ENCODE results near the gene CYP39A1. TPM values are rescaled to one million over a fixed set of nuclear protein-coding genes. Genes with fewer than 3 reads are reported as not detected.

CYP39A1 gene
- total RNA-seq, 2 experiments from 2014 or later: not detected

DNA sequence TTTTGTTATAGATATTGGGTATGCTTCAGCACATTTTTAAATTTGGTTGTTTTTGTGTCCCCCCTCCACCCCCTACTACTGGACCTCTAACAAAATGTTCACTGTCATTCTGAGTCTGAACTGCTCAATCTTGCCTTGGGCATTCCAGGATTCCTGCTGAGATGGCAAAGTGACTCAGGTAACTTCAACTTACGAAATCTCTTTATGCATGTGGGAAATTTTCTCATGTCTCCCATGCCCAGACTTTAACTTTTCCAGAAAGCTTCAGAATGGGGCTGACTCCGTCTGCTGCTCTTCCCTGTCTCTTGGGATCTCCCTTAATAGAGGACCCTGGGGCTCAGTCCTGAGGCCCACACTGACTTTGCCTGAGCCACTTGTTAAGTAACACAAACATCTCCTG lies 14.0 kb downstream of the CYP39A1 start:
- Mint-ChIP-seq H3K9me3 (peaks cover 2% of the 10 kb centered on the region), H3K27ac (no peak overlapping the region), H3K27me3 (peaks cover 18% of the 10 kb centered on the region), H3K36me3 (ENCODE audit: low read depth) (no peaks in the 10 kb centered on the region), H3K4me3 (no peak overlapping the region), H3K4me1 (ENCODE audit: low read depth) (peaks cover 11% of the 10 kb centered on the region)
- TF ChIP-seq, protein P1, sequence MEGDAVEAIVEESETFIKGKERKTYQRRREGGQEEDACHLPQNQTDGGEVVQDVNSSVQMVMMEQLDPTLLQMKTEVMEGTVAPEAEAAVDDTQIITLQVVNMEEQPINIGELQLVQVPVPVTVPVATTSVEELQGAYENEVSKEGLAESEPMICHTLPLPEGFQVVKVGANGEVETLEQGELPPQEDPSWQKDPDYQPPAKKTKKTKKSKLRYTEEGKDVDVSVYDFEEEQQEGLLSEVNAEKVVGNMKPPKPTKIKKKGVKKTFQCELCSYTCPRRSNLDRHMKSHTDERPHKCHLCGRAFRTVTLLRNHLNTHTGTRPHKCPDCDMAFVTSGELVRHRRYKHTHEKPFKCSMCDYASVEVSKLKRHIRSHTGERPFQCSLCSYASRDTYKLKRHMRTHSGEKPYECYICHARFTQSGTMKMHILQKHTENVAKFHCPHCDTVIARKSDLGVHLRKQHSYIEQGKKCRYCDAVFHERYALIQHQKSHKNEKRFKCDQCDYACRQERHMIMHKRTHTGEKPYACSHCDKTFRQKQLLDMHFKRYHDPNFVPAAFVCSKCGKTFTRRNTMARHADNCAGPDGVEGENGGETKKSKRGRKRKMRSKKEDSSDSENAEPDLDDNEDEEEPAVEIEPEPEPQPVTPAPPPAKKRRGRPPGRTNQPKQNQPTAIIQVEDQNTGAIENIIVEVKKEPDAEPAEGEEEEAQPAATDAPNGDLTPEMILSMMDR (IDR thresholded peaks at IDR 0.05): no peak
- ATAC-seq: no peak
- POLR2A ChIA-PET: no interaction called here
- no peak for DNase-seq
- intact Hi-C loops (cut with micrococcal nuclease): no loop called here
- CTCF ChIA-PET: interaction anchor here (1.2 kb wide), 1 partner anchor 210 kb away, joined by 3 read pairs; no protein-coding TSS in a partner anchor

DNA sequence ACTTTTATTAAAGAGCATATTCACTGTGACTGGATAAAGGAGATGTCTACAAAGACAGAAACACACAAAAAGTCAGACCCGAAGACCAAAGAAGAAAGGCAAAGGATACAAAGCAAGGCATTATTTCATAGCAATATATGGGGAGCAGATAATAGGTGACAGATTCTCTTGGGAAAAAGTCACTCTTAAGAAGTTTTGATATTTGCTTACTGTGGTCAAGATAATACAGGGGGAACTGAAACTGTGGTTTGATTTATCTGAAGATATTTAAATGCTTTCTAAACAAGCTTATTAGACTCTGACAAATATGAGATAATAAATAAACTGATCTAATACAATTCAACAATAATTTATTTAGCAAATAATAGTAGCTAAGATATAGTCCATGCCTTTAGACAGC lies 14.7 kb downstream of the CYP39A1 start:
- no peak overlapping the region for H3K27ac Mint-ChIP-seq
- no peaks in the 10 kb centered on the region for H3K36me3 Mint-ChIP-seq (ENCODE audit: low read depth)
- ChIA-PET CTCF (interaction anchor here (1.2 kb wide), 1 partner anchor 210 kb away, joined by 3 read pairs; no protein-coding TSS in a partner anchor), POLR2A (no interaction called here)
- H3K4me1 Mint-ChIP-seq (ENCODE audit: low read depth): peaks cover 4% of the 10 kb centered on the region
- intact Hi-C loops (cut with micrococcal nuclease): no loop called here
- TF ChIP-seq, protein P1 (IDR thresholded peaks at IDR 0.05): no peak
- DNase-seq (no peak), ATAC-seq (no peak)
- H3K27me3 Mint-ChIP-seq: peaks cover 17% of the 10 kb centered on the region
- no peak overlapping the region for H3K4me3 Mint-ChIP-seq
- H3K9me3 Mint-ChIP-seq: peaks cover 2% of the 10 kb centered on the region

GRCh38 chr6:46637145-46637544 lies 15.5 kb downstream of the CYP39A1 start:
- POLR2A ChIA-PET: no interaction called here
- Mint-ChIP-seq H3K4me1 (ENCODE audit: low read depth) (no peaks in the 10 kb centered on the region), H3K9me3 (no peaks in the 10 kb centered on the region), H3K36me3 (ENCODE audit: low read depth) (no peaks in the 10 kb centered on the region), H3K27ac (no peak overlapping the region), H3K27me3 (peaks cover 17% of the 10 kb centered on the region), H3K4me3 (no peak overlapping the region)
- CTCF ChIA-PET: interaction anchor here (1.2 kb wide), 1 partner anchor 211 kb away, joined by 3 read pairs; no protein-coding TSS in a partner anchor
- intact Hi-C loops (cut with micrococcal nuclease): no loop called here
- TF ChIP-seq, protein P1 (IDR thresholded peaks at IDR 0.05): no peak
- no peak for ATAC-seq
- DNase-seq: no peak

DNA sequence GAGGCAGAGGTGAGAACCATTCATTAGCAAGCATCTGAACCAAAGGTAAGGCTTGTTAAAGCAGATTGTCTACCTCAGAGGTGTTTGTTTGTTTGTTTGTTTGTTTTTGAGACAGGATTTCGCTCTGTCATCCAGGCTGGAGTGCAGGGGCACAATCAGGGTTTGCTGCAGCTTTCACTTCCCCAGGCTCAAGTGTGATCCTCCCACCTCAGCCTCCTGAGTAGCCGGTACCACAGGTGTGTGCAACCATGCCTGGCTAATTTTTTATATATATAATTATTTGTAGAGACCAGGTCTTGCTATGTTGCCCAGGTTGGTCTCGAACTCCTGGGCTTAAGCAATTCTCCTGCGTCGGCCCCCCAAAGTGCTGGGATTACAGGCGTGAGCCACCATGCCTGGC lies 17.2 kb downstream of the CYP39A1 start:
- ChIA-PET CTCF (no interaction called here), POLR2A (no interaction called here)
- Mint-ChIP-seq H3K4me3 (no peak overlapping the region), H3K36me3 (ENCODE audit: low read depth) (no peaks in the 10 kb centered on the region), H3K9me3 (no peaks in the 10 kb centered on the region), H3K27me3 (peaks cover 17% of the 10 kb centered on the region), H3K27ac (no peak overlapping the region), H3K4me1 (ENCODE audit: low read depth) (no peaks in the 10 kb centered on the region)
- intact Hi-C loops (cut with micrococcal nuclease): no loop called here
- ATAC-seq: no peak
- TF ChIP-seq, protein P1 (IDR thresholded peaks at IDR 0.05): no peak
- DNase-seq: no peak

GRCh38 chr6:46632053-46632452 lies 20.6 kb downstream of the CYP39A1 start:
- TF ChIP-seq, protein P1 (IDR thresholded peaks at IDR 0.05): no peak
- ChIA-PET POLR2A (interaction anchor here (0.7 kb wide), 1 partner anchor 438 kb away, joined by 3 read pairs; no protein-coding TSS in a partner anchor), CTCF (interaction anchor here (0.8 kb wide), 1 partner anchor 216 kb away, joined by 3 read pairs; no protein-coding TSS in a partner anchor)
- Mint-ChIP-seq H3K36me3 (ENCODE audit: low read depth) (no peaks in the 10 kb centered on the region), H3K27me3 (peaks cover 9% of the 10 kb centered on the region), H3K9me3 (no peaks in the 10 kb centered on the region), H3K4me3 (no peak overlapping the region), H3K27ac (no peak overlapping the region), H3K4me1 (ENCODE audit: low read depth) (no peaks in the 10 kb centered on the region)
- intact Hi-C loops (cut with micrococcal nuclease): no loop called here
- ATAC-seq (no peak), DNase-seq (no peak)
